PC-9 (cell line): ENCODE results near the gene SRSF6.

ENCODE experiments used
- EZH2 ChIP-seq: fragments of 200-600 bp; sonication (generic); IDR thresholded peaks from 2 replicates; pipeline ENCODE4 v1.8.0; 2017; ENCODE audit warnings: antibody characterized with exemption, low read depth
- TF ChIP-seq, protein P1 (sequence below): fragments of 200-600 bp; sonication (generic); conservative IDR thresholded peaks from 2 replicates; pipeline ENCODE4 v1.6.1; 2017; ENCODE audit warnings: mixed run types, antibody characterized with exemption, mild to moderate bottlenecking, moderate library complexity

DNA sequence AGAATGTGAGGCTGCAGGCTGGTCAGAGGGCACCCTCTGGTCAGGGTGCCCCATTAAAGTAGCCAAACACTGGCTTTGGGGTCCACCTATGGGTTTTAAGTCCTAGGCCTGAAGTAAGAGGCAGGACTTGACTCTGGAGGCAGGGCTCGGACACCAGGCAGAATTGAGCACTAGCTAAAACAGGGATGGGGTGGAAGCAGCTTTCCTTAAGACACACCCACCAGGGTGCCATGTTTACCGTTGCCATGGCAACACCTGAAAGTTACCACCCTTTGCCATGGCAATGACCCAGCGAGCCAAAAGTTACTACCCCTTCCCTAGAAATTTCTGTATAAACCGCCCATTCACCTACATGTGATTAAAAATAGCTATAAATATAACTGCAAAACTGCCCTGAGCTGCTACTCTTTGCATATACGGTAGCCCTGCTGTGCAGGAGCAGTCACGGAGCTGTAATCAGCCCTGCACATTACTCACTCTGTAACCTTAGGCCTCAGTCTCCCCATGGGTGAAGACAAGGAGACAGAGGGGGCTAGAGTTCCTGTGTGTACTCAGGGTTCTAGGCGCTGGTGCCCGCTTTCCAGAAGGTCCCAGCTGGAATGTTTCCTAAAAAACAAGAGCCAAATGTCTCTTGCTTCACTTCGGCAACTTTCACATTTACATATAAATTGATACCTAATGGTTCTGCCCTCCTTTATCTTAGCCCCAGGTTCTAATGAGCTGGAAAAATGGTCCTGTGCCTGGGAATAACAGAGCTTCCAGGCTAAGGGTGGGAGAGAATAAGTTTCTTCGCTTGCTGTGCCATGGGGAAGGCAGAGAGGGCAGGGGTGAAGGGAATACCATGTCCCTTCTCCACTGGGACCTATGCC is 27.2 kb upstream of the SRSF6 start:
- TF ChIP-seq, protein P1, sequence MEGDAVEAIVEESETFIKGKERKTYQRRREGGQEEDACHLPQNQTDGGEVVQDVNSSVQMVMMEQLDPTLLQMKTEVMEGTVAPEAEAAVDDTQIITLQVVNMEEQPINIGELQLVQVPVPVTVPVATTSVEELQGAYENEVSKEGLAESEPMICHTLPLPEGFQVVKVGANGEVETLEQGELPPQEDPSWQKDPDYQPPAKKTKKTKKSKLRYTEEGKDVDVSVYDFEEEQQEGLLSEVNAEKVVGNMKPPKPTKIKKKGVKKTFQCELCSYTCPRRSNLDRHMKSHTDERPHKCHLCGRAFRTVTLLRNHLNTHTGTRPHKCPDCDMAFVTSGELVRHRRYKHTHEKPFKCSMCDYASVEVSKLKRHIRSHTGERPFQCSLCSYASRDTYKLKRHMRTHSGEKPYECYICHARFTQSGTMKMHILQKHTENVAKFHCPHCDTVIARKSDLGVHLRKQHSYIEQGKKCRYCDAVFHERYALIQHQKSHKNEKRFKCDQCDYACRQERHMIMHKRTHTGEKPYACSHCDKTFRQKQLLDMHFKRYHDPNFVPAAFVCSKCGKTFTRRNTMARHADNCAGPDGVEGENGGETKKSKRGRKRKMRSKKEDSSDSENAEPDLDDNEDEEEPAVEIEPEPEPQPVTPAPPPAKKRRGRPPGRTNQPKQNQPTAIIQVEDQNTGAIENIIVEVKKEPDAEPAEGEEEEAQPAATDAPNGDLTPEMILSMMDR: no peak
- TF ChIP-seq EZH2: no peak
